T-helper 2 cell treated with Interferon-gamma antibody and Interleukin-4, amounts not matched to agents 5 μg/mL and 100 μg/mL, for 36 hours (primary cell): ENCODE measurements around the gene ATOH8.
"Not testable (repeated sequence)": the region's sequence is repeated elsewhere in the genome, so short reads cannot be mapped to it uniquely, and the experiment has no call there.

Experiments used
- DNase-seq: peaks from one replicate; pipeline ENCODE4 v3.0.0; 2021; ENCODE audit warnings: low spot score
- H3K27ac Mint-ChIP-seq: one replicate; pipeline ENCODE4 v1.8.0; 2021; ENCODE audit warnings: mild to moderate bottlenecking, mixed read lengths
- H3K27me3 Mint-ChIP-seq: one replicate; pipeline ENCODE4 v1.8.0; 2021; ENCODE audit warnings: low read depth, mixed read lengths
- H3K36me3 Mint-ChIP-seq: one replicate; pipeline ENCODE4 v1.8.0; 2021; ENCODE audit warnings: low read depth, mixed read lengths
- H3K4me1 Mint-ChIP-seq: one replicate; pipeline ENCODE4 v1.8.0; 2021; ENCODE audit warnings: low read depth, mixed read lengths
- H3K4me3 Mint-ChIP-seq: one replicate; pipeline ENCODE4 v1.8.0; 2022; ENCODE audit warnings: mild to moderate bottlenecking, moderate library complexity, mixed read lengths
- H3K9me3 Mint-ChIP-seq: one replicate; pipeline ENCODE4 v1.8.0; 2021; ENCODE audit warnings: mixed read lengths

The ATOH8 gene

DNA sequence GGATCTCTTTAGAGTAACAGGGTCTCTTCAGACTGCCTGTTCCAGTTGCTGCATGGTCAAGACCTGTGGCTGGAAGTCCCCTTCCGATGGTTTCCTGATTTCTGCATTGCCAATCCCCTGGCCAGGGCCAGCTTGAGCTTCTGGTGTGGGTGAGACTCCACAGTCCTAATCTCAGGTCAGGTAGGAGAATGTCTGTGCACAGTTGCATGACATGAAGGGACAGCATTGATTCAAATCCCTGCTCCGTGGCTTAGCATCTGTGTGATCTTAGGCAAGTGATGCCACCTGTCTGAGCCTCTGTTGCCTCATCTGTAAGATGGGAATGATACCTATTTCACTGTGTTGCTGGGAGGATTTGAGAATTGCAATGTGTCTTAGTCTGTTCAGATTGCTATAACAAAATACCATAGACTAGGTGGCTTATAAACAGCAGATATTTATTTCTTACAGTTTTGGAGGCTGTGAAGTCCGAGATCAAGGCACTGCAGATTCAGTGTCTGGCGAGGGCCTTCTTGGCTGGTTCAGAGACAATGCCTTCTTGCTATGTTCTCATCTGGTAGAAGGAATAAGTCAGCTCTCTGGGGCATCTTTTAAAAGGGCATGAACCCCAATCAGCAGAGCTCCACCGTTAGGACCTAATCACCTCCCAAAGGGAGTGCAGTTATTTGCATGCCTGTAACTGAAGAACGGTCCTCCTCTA, 66.2 kb downstream of the ATOH8 start:
- DNase-seq: no peak
- Mint-ChIP-seq H3K4me1 (no peaks in the 10 kb centered on the region), H3K27me3 (peaks cover 37% of the 10 kb centered on the region), H3K27ac (no peak overlapping the region), H3K9me3 (no peaks in the 10 kb centered on the region), H3K4me3 (no peak overlapping the region), H3K36me3 (no peaks in the 10 kb centered on the region)

DNA sequence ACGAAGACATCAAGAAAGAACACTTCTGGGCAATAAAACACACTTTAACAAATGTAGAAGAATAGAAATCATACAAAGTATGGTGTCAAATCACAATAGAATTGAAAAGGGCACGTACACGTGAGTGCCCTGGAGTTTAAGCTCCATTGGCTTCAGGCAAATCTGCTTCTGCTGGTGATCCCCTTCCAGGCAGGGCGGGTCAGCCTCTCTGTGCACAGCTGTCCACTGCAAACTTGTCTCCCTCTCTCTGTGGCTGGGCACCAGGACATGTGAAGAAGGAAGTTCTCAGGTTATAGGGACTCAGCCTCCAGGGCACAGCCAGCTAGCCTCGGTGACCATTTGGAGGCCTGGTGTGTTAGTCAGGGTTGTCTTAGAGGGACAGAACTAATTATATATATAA, 69.0 kb downstream of the ATOH8 start:
- H3K27ac Mint-ChIP-seq: no peak overlapping the region
- no peaks in the 10 kb centered on the region for H3K36me3 Mint-ChIP-seq
- H3K27me3 Mint-ChIP-seq: peaks cover 51% of the 10 kb centered on the region
- H3K4me3 Mint-ChIP-seq: no peak overlapping the region
- no peak for DNase-seq
- H3K9me3 Mint-ChIP-seq: no peaks in the 10 kb centered on the region
- H3K4me1 Mint-ChIP-seq: peaks cover 8% of the 10 kb centered on the region

DNA sequence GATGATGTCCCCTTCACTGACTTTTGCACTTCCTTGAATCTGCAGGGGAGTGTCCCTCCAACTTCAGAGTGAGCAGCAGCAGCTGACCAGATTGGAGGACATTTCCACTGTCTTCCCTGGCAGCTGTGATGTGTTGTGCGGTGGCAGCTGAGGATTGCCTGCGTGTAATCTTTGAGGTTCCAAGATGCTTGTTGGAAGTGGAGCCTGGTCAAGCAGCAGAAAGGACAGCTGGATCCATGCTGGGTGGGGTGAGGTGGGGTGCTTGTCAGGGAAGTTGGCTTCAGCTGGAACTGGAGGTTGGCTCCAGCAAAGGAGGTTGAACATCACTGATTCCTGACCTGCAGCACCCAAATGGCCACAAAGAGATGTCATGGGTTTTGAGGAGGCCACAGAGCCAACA, 70.2 kb downstream of the ATOH8 start:
- H3K36me3 Mint-ChIP-seq: no peaks in the 10 kb centered on the region
- H3K27me3 Mint-ChIP-seq: peaks cover 44% of the 10 kb centered on the region
- no peak overlapping the region for H3K4me3 Mint-ChIP-seq
- no peak overlapping the region for H3K27ac Mint-ChIP-seq
- H3K4me1 Mint-ChIP-seq: peaks cover 14% of the 10 kb centered on the region
- no peak for DNase-seq
- H3K9me3 Mint-ChIP-seq: no peaks in the 10 kb centered on the region

DNA sequence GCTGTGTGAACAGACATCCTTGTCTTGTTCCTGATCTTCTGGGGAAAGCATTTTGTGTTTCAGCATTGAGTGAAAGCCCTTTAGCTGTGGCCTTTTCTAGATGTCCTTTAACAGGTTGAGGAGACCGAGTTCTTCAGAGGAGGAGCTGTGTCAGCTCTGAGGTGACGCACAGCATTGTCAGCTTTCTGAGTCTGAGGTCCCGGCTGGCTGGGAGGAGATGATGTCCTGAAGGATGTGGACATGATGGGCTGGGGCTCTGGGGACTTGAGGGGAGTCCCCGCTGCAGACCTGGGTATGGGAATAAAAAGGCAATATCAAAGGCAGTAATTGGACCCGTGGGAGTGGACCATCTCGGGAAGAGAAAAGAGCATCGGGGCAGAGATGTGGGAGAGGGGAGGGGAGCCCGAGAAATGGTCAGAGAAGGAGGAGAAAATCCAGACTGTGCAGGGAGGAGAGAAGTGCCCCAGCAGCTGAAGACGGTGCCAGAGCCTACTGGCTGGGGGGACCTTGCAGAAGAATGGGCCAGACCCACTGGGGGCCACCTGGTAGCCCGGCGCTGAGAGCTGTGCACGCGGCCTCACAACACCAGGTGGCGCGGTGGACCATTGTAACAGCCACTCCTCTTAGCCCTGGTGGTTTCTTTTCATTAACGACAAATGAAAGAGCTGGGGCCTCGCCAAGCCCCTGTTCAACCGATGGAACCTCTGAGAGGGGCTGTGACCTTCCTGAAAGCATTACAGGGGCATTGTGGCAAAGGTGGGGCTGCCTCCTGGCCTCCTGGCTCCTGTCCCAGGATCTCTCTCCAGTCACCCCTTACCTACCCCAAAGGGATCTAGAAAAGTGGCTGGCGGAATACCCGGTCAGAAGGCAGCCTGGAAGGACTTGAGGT, 73.4 kb downstream of the ATOH8 start:
- H3K27me3 Mint-ChIP-seq: peaks cover 28% of the 10 kb centered on the region
- no peaks in the 10 kb centered on the region for H3K9me3 Mint-ChIP-seq
- H3K4me1 Mint-ChIP-seq: peaks cover 29% of the 10 kb centered on the region
- no peaks in the 10 kb centered on the region for H3K36me3 Mint-ChIP-seq
- no peak overlapping the region for H3K27ac Mint-ChIP-seq
- DNase-seq: peak; percentile 66
- peak overlapping the region; percentile 19 for H3K4me3 Mint-ChIP-seq

DNA sequence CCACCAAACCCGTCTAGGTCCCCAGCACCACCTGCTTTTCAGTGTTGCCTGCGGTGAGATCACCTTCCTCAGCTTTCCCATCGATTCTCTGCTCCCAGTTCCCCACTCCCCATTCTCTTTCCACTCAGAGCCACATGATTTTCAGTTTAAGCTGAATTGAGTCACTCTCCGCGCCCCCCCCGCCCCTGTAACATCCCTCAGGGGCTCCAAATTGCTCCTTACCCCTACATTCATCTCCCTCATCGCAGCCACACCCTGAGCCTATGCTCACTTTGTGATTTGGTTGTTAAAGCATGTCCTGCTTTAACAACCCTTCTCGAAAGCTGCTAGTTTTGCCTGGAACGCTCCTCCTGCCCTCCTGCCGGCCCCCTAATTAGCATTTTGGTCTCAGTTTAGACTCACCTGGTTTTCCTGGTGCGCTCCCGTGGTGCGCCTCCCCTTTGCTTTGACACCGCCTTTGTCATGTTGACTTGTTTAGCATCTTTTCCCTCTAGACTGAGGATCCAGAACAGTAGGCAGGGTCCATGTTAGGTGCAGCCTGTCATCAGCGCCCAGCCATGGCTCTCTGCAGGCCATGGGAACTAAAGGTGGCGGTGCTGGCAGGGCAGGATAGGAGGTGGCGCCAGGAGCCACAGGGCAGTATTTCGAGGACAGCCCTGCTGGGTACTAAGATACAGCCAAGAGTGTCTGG, 74.2 kb downstream of the ATOH8 start:
- peaks cover under 1% of the 10 kb centered on the region for H3K36me3 Mint-ChIP-seq
- H3K27ac Mint-ChIP-seq: no peak overlapping the region
- DNase-seq: no peak
- peaks cover 24% of the 10 kb centered on the region for H3K27me3 Mint-ChIP-seq
- peaks cover 32% of the 10 kb centered on the region for H3K4me1 Mint-ChIP-seq
- H3K4me3 Mint-ChIP-seq: peak overlapping the region; percentile 19
- peaks cover under 1% of the 10 kb centered on the region for H3K9me3 Mint-ChIP-seq

DNA sequence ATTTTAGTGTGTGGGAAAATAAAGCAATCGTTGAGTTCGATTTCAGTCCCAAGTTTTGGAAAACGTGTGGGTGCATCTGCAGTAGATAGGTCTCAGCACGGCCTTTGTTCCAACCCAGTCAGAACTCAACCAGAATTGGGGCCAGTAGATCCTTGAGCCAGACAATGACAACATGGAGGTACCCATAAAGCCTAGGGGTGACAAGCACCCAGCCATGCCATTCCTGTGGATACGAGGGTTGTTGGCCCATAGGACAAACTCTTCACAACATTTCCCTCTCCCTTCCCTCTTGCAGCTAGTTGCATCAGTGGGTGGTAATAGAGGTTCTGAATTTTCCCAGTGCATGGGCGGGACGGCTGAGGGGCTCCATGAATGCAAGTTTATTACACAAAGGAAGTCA, 74.9 kb downstream of the ATOH8 start:
- Mint-ChIP-seq H3K4me3 (no peak overlapping the region), H3K36me3 (peaks cover 7% of the 10 kb centered on the region), H3K27ac (no peak overlapping the region), H3K27me3 (peaks cover 31% of the 10 kb centered on the region), H3K9me3 (peaks cover 8% of the 10 kb centered on the region), H3K4me1 (peaks cover 39% of the 10 kb centered on the region)
- DNase-seq: no peak

DNA sequence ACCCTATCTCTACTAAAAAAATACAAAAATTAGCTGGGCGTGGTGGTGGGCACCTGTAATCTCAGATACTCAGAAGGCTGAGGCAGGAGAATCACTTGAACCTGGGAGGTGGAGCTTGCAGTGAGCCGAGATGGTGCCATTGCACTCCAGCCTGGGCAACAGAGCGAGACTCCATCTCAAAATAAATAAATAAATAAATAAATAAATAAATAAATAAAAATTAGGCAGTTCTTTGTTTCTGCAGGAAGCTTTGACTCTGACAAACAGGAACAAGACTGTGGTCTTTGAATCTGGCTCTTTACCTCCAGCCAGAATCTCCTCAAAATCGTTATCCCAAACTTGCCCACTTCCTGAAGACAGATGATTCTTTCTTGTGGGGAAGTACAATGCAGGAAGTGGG, 75.6 kb downstream of the ATOH8 start:
- peaks cover 40% of the 10 kb centered on the region for H3K4me1 Mint-ChIP-seq
- not testable (repeated sequence) for DNase-seq, H3K4me3 Mint-ChIP-seq, H3K27ac Mint-ChIP-seq
- peaks cover 35% of the 10 kb centered on the region for H3K27me3 Mint-ChIP-seq
- peaks cover 13% of the 10 kb centered on the region for H3K9me3 Mint-ChIP-seq
- H3K36me3 Mint-ChIP-seq: peaks cover 11% of the 10 kb centered on the region

DNA sequence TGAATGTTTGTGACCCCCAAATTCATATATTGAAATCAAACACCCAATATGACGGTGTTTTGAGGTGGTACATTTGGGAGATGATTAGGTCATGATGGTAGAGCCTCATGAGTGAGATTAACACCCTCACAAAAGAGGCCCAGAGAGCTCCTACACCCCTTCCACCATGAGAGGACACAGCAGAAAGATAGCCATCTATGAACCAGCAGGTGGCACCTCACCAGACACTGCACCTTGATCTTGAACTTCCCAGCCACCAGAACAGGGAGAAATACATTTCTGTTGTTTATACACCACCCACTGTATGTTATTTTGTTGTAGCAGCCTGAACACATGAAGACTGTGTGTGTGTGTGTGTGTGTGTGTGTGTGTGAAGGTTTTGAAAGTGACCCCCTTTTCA, 76.9 kb downstream of the ATOH8 start:
- peaks cover 18% of the 10 kb centered on the region for H3K36me3 Mint-ChIP-seq
- H3K4me3 Mint-ChIP-seq: no peak overlapping the region
- no peak overlapping the region for H3K27ac Mint-ChIP-seq
- peaks cover 21% of the 10 kb centered on the region for H3K9me3 Mint-ChIP-seq
- DNase-seq: no peak
- peaks cover 32% of the 10 kb centered on the region for H3K27me3 Mint-ChIP-seq
- peaks cover 40% of the 10 kb centered on the region for H3K4me1 Mint-ChIP-seq

DNA sequence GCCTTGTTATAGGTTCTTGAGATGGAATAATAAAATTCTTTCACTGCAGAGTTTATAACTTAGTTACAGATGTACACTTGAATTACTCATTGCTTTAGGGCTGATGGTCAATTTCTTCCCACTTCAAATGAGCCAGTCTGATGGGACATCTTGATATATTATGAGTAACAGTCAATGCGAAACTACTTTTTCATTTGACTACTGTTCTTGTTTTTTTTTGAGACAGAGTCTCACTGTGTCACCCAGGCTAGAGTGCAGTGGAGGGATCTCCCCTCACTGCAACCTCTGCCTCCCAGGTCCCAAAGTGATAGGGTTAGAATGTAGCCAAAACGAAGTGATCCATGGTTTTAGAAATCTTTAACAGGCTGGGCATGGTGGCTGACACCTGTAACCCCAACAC, 77.9 kb downstream of the ATOH8 start:
- H3K27ac Mint-ChIP-seq: no peak overlapping the region
- peaks cover 40% of the 10 kb centered on the region for H3K4me1 Mint-ChIP-seq
- peaks cover 29% of the 10 kb centered on the region for H3K9me3 Mint-ChIP-seq
- DNase-seq: no peak
- no peak overlapping the region for H3K4me3 Mint-ChIP-seq
- H3K27me3 Mint-ChIP-seq: peaks cover 34% of the 10 kb centered on the region
- peaks cover 25% of the 10 kb centered on the region for H3K36me3 Mint-ChIP-seq

DNA sequence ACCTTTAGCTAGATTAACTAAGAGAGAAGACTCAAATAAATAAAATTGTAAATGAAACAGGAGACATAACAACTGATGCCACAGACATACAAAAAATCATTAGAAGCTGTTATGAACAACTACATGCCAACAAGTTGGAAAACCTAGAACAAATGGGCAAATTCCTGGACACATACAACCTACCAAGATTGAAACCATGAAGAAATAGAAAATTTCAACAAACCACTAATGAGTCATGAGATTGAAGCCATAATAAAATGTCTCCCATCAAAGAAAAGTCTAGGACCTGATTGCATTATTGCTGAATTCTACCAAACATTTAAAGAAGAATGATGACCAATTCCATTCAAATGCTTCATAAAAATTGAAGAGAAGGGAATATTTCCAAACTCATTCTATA, 80.7 kb downstream of the ATOH8 start:
- H3K27ac Mint-ChIP-seq: no peak overlapping the region
- peaks cover 38% of the 10 kb centered on the region for H3K36me3 Mint-ChIP-seq
- H3K9me3 Mint-ChIP-seq: peaks cover 29% of the 10 kb centered on the region
- peaks cover 27% of the 10 kb centered on the region for H3K27me3 Mint-ChIP-seq
- H3K4me1 Mint-ChIP-seq: peaks cover 29% of the 10 kb centered on the region
- no peak overlapping the region for H3K4me3 Mint-ChIP-seq
- no peak for DNase-seq
